Measurements from ENCODE around the gene CAMTA1. TPM values are rescaled to one million over a fixed set of nuclear protein-coding genes. Genes with fewer than 3 reads are reported as not detected.

The CAMTA1 gene
- total RNA-seq, 1 donor from 2014 or later, result 109 TPM

GRCh38 chr1:7106442-7107108, 321.3 kb downstream of the CAMTA1 start:
- Mint-ChIP-seq H3K36me3 (ENCODE audit: low read depth) (no peaks in the 10 kb centered on the region), H3K27me3 (ENCODE audit: low read depth) (peaks cover 10% of the 10 kb centered on the region), H3K4me1 (peaks cover 8% of the 10 kb centered on the region), H3K9me3 (no peaks in the 10 kb centered on the region), H3K4me3 (no peak overlapping the region), H3K27ac (ENCODE audit: unreplicated experiment) (no peak overlapping the region)
- no peak for TF ChIP-seq CTCF (conservative IDR thresholded peaks at IDR 0.05)
- no peak for DNase-seq (ENCODE audit: low read depth, low spot score)

GRCh38 chr1:7107109-7107830, 322.0 kb downstream of the CAMTA1 start:
- Mint-ChIP-seq H3K27me3 (ENCODE audit: low read depth) (peaks cover 8% of the 10 kb centered on the region), H3K9me3 (no peaks in the 10 kb centered on the region), H3K4me3 (no peak overlapping the region), H3K36me3 (ENCODE audit: low read depth) (no peaks in the 10 kb centered on the region), H3K4me1 (peaks cover 10% of the 10 kb centered on the region), H3K27ac (ENCODE audit: unreplicated experiment) (no peak overlapping the region)
- no peak for DNase-seq (ENCODE audit: low read depth, low spot score)
- TF ChIP-seq CTCF (conservative IDR thresholded peaks at IDR 0.05), result no peak

- TF ChIP-seq CTCF (conservative IDR thresholded peaks at IDR 0.05), result no peak
- H3K4me3 Mint-ChIP-seq, result no peak overlapping the region
- no peaks in the 10 kb centered on the region for H3K9me3 Mint-ChIP-seq
- peaks cover 20% of the 10 kb centered on the region for H3K4me1 Mint-ChIP-seq
- H3K36me3 Mint-ChIP-seq (ENCODE audit: low read depth), result no peaks in the 10 kb centered on the region
- H3K27me3 Mint-ChIP-seq (ENCODE audit: low read depth), result peaks cover 8% of the 10 kb centered on the region
- H3K27ac Mint-ChIP-seq (ENCODE audit: unreplicated experiment), result no peak overlapping the region
- no peak for DNase-seq (ENCODE audit: low read depth, low spot score)
Observed at GRCh38 chr1:7108251-7108650, 323.0 kb downstream of the CAMTA1 start.

GRCh38 chr1:7109901-7110300, 324.6 kb downstream of the CAMTA1 start:
- Mint-ChIP-seq H3K27me3 (ENCODE audit: low read depth) (peaks cover 8% of the 10 kb centered on the region), H3K4me3 (no peak overlapping the region)

GRCh38 chr1:7110321-7110720, 325.1 kb downstream of the CAMTA1 start:
- peaks cover 8% of the 10 kb centered on the region for H3K27me3 Mint-ChIP-seq (ENCODE audit: low read depth)
- no peak overlapping the region for H3K27ac Mint-ChIP-seq (ENCODE audit: unreplicated experiment)
- no peak for TF ChIP-seq CTCF (conservative IDR thresholded peaks at IDR 0.05)
- H3K4me1 Mint-ChIP-seq, result peaks cover 22% of the 10 kb centered on the region
- no peaks in the 10 kb centered on the region for H3K9me3 Mint-ChIP-seq
- DNase-seq (ENCODE audit: low read depth, low spot score), result no peak
- no peak overlapping the region for H3K4me3 Mint-ChIP-seq
- no peaks in the 10 kb centered on the region for H3K36me3 Mint-ChIP-seq (ENCODE audit: low read depth)

More at GRCh38 chr1:7109901-7110300, 324.6 kb downstream of the CAMTA1 start:
- H3K36me3 Mint-ChIP-seq (ENCODE audit: low read depth), result no peaks in the 10 kb centered on the region
- peaks cover 22% of the 10 kb centered on the region for H3K4me1 Mint-ChIP-seq
- TF ChIP-seq CTCF (conservative IDR thresholded peaks at IDR 0.05), result no peak
- DNase-seq (ENCODE audit: low read depth, low spot score), result no peak
- H3K27ac Mint-ChIP-seq (ENCODE audit: unreplicated experiment), result no peak overlapping the region
- no peaks in the 10 kb centered on the region for H3K9me3 Mint-ChIP-seq

Data from neural crest cell (in vitro differentiated cells).